Lower leg skin (tissue), 3 donors: Measurements from ENCODE around the gene CAMTA2.

Experiments used
- CTCF ChIP-seq, 3 donors: fragments of 450-650 bp; IDR thresholded peaks; one replicate each; pipeline ENCODE4 v1.5.1; 2016; ENCODE audit warnings: antibody characterized with exemption in 3 of 3, mild to moderate bottlenecking in 3 of 3, moderate library complexity in 2 of 3
- POLR2A ChIP-seq, 2 donors: fragments of 450-650 bp; IDR thresholded peaks; one replicate each; pipeline ENCODE4 v1.6.1; 2016 to 2017; ENCODE audit warnings: antibody characterized with exemption in 2 of 2, mild to moderate bottlenecking in 1 of 2, moderate library complexity in 1 of 2

GRCh38 chr17:4982305-4982704 is 5.2 kb downstream of the CAMTA2 start:
- TF ChIP-seq CTCF (IDR thresholded peaks at IDR 0.05) (no peak), POLR2A (IDR thresholded peaks at IDR 0.05) (no peak)
